GM21786 (cell line): ENCODE measurements around the gene HACD1.

Source experiments
- ATAC-seq: cut with Tn5 transposase; IDR thresholded peaks from one replicate; pipeline ENCODE4 v1.9.1; 2021; ENCODE audit not compliant: unreplicated experiment

HACD1 gene

DNA sequence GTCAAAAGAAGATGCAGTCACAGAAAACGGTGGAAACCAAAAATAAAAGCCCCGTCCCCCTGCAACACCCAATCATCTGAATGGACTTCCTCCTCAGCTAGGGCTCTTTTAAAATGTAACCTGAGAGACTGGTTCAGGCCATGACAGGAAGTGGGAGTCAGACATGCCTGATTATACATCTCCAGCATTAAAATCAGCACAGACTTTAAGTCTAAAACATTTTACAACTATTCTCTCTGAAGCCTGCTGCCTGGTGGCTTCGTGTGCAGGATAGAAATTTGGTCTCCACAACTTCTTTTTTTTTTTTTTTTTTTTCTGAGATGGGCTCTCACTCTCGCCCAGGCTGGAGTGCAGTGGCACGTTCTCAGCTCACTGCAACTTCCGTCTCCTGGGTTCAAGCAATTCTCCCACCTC, 30.3 kb downstream of the HACD1 start:
- ATAC-seq: peak; percentile 73

DNA sequence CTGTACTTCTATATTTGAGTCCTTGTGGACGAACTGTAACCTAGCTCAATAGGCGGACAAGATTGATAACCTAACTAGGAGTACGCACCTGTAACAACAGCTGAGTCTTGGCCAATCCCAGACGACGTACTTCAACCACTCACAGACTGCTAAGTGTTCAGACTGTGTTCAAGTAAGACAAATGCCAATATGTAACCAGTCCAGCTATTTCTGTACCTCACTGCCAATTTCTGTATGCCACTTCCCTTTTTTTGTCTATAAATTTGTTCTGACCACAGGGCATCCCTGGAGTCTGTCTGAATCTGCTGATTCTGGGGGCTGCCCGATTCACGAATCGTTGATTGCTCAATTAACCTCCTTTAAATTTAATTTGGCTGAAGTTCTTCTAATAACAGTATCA, 32.2 kb downstream of the HACD1 start:
- ATAC-seq: peak; percentile 64

DNA sequence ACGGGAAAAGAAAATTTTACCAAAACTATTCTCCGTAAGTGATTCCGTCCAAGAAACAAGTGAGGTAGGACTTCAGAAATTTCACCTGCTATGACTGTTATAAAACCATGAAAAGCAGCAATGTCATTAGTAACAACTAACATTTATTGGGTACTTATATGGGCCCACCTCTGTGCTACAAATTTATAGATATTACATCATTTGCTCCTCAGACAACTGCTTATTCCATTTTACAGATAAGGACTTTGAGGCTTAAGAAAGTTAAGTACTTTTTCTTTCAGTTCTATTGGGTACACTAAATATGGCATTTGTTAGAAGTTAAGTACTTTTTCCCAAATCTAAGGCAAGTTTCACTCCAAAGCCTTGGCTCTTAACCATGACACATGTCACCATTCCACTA, 36.3 kb downstream of the HACD1 start:
- no peak for ATAC-seq

DNA sequence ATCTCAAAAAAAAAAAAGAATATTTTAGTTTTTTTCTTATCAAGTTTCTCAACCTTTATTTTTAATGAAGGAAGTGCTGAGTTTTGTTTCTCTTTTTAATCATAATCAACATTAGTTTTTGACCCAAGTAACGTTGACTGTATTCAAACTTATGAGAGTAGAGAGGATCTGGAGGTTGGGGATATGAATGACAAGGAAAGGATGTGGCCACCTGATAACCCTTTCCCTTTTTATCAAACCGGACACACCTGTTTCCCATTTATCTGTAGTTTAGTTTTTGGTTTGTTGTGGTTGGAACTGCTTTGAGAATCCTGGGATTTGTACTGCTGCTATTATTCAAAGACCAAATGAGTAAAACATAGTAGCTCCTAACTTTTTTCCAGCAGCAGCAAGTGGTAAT, 38.6 kb downstream of the HACD1 start:
- ATAC-seq: no peak

DNA sequence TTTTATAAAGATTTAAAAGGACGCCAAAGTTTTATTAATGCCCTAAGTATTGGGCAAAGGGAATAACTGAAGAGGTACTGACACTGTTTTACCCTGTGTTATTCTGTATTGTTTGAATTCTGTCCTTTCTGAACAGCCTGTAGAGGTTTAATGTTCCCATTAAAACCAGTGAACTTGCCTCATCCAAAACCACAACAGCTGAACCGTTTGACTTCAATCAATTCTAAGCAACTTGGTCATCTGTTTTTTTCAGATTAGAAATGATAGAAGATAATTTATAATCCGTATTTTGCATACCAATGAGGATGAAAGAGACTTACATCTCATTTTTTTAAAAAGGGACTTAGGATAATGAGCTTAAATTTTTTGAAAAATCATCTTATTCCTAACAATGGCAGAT, 40.4 kb downstream of the HACD1 start:
- no peak for ATAC-seq

- no peak for ATAC-seq
These were observed 52.3 kb downstream of the HACD1 start for GRCh38 chr10:17564911-17565310.

DNA sequence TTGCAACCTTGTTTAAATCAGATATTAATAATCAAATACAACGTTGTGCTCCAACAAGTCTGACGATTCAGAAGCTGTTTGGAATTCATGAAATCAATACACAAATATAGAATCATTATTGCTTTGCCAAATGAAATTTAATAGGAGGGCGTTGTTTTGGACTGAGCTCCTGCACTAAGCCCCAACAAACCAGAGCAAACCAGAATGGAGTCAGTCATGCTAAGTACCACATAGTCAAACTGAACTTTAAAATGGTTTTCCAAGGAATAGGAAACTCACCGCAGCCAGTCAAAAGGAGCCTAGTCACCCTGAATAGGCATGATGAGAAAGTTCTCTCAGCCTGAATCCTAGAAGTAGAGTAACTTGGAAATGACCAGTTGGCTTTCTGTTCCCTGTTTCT, 53.7 kb downstream of the HACD1 start:
- no peak for ATAC-seq

- ATAC-seq: no peak
These were observed 54.6 kb downstream of the HACD1 start for GRCh38 chr10:17562614-17563013.

GRCh38 chr10:17561111-17561510, 56.1 kb downstream of the HACD1 start:
- ATAC-seq: no peak

GRCh38 chr10:17557459-17557858, 59.7 kb downstream of the HACD1 start:
- ATAC-seq: no peak

DNA sequence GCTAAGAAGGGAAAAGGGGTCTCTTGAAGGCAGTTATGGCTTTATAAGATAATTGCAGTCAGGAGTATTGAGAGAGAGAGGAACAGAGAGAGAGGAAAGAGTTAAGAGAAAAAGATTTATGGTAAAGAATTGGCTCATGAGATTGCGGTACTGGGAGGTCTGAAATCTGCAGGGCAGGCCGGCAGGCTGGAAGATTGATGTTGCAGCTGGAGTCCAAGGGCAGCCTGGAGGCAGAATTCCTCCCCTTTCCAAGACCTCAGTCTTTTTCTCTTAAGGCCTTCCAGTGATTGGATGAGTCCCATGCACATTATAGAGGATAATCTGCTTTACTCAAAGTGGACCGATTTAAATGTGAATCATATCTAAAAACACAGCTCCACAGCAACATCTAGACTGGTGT, 68.4 kb downstream of the HACD1 start:
- ATAC-seq: no peak

DNA sequence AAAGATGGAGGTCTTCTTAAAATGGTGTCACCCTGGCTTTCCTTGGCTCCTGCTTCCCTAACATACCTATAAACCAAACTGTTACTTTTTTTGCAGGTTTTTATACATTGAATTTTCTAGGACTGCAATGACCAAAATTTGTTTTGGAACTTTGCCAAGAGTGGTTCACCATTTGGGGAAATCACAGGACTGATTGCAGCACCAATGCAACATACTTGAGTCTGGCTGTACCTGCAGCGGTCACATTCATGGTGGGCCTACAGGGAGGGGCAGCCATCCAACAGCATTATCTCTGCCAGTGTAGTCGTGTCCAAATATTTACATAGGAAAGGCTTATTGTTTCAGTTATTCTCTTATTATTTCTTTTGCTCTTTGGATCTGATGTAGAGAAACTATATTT, 69.0 kb downstream of the HACD1 start:
- no peak for ATAC-seq

GRCh38 chr10:17547060-17547459, 70.1 kb downstream of the HACD1 start:
- ATAC-seq: no peak

- ATAC-seq: no peak
These were observed 72.7 kb downstream of the HACD1 start for GRCh38 chr10:17544465-17544864.
